HG03469 (cell line): ENCODE data around the gene ZNF154.

ENCODE experiments used
- ATAC-seq: cut with Tn5 transposase; IDR thresholded peaks from one replicate; pipeline ENCODE4 v1.9.1; 2021; ENCODE audit warnings: mild to moderate bottlenecking, moderate library complexity, moderate number of reproducible peaks; ENCODE audit not compliant: unreplicated experiment

ZNF154 gene

DNA sequence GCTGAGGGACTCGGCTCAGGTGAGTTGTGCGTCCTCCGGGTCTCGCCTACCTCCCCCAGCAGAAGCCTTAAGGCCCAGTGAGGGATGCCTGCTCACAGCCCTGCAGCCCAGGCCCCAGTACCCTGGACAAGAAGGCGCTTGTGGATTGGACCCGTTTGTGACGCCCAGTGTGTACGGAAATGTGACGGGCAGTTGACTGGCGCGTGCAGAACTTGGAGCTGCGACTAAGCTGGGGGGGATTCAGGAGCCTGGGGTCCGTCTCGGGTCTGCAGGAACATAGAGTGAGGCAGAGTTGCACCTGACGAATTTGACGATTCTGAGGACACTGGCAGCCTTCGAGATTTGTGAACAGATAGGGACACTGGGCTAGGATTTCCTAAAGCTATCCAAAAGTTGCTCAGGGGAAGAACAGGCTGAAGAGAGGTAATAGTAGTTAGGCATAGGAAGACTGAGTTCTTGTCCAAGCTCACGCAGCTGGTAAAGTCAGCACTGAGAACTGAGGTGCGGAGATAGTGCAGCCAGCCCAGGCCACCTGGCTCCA, 26.7 kb downstream of the ZNF154 start:
- peak; percentile 12 for ATAC-seq

DNA sequence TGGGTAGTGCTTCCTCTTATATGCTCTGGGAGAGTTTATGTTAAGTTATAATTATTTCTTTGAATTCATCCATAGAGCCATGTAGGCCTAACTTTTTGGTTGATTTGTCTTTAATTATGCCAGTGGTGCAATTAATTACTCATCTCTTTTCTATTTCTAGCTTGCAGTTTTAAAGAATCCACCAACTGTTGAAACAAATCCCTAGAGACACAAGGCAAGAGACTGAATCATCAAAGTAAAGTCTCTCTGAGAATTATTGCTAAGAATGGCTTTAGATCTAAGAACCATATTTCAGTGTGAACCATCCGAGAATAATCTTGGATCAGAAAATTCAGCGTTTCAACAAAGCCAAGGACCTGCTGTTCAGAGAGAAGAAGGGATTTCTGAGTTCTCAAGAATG, 33.1 kb downstream of the ZNF154 start:
- no peak for ATAC-seq

DNA sequence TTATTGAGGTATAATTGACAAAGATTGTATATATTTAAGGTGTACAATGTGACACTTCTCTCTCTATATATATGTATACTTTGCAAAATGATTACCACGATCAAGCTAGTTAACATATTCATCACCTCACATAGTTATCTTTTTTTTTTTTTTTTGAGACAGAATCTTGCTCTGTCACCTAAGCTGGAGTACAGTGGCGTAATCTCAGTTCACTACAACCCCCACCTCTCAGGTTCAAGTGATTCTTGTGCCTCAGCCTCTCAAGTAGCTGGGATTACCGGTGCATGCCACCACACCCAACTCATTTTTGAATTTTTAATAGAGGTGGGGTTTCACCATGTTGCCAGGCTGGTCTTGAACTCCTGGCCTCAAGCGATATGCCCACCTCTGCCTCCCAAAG, 36.5 kb downstream of the ZNF154 start:
- ATAC-seq = no peak

DNA sequence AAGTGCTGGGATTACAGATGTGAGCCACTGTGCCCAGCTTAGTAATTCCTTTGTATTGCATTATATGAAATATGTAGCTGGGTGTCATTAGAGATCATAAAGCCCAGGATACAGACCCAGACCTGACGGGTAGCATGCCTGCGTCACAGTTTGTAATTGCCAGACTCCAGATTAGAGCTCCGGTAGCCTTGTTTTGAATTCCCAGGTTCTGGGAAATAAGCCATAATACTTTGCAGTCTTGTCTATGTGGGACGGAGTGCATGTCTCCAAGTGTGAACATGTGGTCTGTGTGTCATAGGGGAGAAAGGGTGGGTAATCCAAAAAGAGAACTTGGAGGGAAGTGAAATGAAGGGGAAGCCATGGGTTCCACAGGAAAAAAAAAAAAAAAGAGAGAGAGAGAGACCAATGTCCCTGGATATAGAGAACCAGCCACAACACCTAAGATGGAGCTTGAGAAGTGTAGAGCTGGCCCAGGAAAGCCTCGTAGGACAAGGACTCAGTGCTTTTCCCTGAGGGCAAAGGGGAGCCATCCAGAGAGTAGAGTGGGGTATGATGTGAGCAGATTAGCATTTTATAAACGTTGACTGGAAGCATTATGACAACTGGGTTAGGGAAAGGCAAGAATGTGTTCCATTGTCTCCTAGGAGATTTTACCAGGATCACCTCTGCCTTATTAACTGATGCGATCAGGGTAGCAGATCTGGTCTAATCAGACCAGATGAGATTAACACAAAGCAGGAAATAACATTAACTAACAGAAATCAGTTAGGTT, 37.7 kb downstream of the ZNF154 start:
- no peak for ATAC-seq

GRCh38 chr19:57668635-57669034, 40.4 kb downstream of the ZNF154 start, which contains the start of gene ZSCAN4:
Gene ZSCAN4 (plus strand): TSS chr19:57668935. CDS start chr19:57676146, 7,211 bp downstream.
- no peak for ATAC-seq

DNA sequence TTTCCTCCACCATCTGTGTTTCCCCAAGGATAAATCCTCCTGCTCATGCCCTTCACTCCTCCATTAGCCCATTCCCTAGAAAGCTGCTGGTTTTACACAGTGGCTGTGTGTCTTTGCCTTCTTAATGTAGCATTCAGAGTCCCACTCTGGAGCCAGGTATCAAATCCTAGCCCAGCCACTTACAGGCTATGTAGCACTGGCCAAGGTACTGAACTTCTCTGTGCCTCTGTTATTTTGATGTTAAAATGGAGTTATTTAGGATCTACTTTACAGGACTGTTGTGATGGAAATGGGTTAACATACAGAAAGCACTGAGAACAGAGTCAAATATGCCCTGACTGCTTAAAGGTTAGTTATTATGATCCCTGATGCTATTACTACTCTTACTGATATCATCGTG, 41.8 kb downstream of the ZNF154 start:
- no peak for ATAC-seq

- ATAC-seq = no peak
These were observed 43.7 kb downstream of the ZNF154 start for GRCh38 chr19:57665261-57665806.

DNA sequence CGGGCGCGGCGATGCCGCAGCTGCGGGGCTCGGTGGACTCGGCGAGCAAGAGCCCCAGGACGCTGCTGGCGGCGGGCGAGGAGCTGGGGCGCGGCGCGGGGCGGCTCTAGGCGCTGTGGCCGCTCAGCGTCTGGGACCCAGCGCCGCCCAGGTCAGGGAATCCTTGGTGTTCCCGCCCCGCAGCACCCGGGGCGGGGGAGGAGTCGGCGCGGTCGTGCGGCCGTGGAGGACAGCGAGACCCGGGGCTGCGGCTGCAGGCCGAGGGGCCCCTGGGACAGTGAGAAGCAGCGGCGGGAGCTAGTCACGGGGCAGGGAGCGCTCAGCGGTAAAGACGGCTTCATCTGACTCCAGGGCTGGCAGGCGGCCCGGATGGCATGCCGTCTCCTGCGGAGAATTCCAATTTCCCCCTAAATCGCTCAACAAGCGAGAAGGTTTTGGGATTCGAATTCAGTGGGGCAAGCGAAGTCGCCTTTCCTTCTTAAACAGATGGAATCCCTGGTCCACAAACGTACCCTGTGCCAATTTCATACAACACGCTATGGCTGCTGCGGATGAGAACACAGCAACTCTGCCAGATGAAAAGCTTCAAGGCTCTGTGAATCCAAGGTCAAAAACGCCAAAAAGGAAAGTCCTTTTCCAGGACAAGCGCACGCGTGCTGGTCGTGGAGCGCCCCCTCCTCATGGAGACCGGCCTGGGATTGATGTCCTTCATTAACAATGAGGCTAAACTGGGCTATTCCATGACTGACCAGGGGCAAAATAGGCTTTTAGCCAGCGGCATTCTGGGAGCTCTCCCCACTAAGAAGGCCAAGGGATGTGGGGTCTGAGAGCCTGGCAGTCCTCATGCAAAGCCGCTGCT, 44.5 kb downstream of the ZNF154 start:
- ATAC-seq = no peak

DNA sequence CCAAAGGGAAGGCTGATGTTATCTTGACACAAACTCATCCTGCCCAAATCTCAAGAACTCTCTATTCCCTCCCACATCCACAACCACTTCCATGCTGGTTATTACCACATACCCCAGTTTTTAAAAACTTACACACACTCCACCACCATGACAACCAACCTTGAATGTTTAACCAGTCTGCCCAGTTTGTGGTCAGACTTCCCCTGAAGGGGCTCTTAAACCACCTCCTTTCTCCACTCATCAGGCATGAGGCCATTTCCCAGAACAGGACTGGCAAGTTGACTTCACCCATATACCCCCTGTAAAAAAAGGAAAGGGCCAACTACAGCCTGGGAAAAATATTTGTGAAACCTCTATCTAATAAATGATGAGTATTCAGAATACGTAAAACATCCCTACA, 52.7 kb downstream of the ZNF154 start:
- ATAC-seq = no peak

GRCh38 chr19:57655443-57655842, 53.6 kb downstream of the ZNF154 start:
- no peak for ATAC-seq

DNA sequence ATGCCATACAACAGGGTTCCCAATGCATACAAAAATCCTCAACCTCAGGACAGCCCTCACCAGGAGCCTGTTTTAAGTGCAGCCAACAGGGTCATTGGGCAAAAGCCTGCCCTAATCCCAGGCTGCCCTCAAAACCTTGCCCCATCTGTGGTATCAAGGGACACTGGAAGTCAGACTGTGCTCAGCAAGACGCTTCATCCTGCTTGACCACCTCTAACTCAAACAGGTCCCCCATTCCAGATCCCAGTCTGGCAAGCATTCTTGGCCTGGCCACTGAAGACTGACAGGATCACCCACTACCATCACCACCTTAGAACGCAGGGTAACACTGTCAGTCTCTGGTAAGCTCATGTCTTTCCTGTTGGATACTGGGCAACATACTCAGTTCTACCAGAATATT, 55.3 kb downstream of the ZNF154 start:
- ATAC-seq = no peak

GRCh38 chr19:57651654-57651996, 57.4 kb downstream of the ZNF154 start:
- no peak for ATAC-seq

GRCh38 chr19:57648331-57649003, 60.5 kb downstream of the ZNF154 start:
- ATAC-seq = no peak
